NB4 (cell line): ENCODE measurements around the gene KMT2B.
"Not testable (repeated sequence)": the region's sequence is repeated elsewhere in the genome, so short reads cannot be mapped to it uniquely, and the experiment has no call there.

Source experiments
- DNase-seq: peaks from one replicate; pipeline ENCODE4 v3.0.0; 2010; ENCODE audit warnings: low read depth
- H3K4me3 ChIP-seq: one replicate; pipeline ENCODE4 v1.5.1; 2011; ENCODE audit warnings: mild to moderate bottlenecking, low read depth, low read length, moderate library complexity
- MAX ChIP-seq: IDR thresholded peaks from 2 replicates; pipeline ENCODE4 v1.6.1; 2011; ENCODE audit warnings: low read depth, low read length
- MYC ChIP-seq: IDR thresholded peaks from 2 replicates; pipeline ENCODE4 v1.6.1; 2011; ENCODE audit warnings: low read depth, low read length
- POLR2A ChIP-seq: IDR thresholded peaks from 2 replicates; pipeline ENCODE4 v1.6.1; 2011; ENCODE audit warnings: mild to moderate bottlenecking; ENCODE audit not compliant: insufficient read length; ENCODE audit errors: extremely low read depth
- TF ChIP-seq, protein P1 (sequence below): IDR thresholded peaks from one replicate; pipeline ENCODE4 v1.5.1; 2012; ENCODE audit warnings: low read depth, low read length

Gene KMT2B

DNA sequence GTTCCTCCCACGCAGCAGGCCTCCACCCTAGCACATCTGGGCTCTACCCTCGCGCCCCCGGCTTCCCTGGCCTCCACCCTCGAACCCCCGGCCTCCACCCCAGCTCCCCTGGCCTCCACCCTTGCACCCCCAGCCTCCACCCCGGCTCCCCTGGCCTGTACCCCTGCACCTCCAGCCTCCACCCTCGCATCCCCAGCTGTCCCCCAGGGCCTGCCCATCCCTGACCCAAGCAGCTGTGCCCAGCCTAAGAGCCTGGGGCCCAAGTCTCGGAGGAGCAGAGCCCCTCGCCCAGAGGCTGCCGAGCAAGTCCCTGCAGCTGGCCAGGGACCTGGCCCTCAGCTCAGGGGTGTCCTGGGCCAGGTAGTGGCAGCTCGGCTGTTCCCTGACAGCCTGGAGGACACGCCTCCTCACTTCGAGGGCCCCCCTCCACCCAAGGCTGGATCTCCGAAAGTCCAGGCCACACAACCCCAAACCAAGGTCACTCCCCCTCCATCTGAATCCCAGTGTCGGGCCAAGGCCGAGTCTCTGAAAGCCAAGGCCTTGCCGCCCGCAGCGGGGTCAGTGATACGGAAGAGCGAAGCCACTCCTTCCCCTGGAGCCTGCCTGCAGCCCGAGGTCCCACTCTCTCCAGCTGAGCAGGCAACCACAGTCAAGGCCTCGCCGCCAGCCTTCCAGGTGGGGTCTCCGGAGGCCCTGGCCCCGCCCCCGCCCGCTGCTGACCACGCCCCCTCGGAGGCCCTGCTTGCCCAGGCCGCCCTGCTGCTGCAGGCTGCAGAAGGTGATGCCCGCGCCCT, 49.7 kb downstream of the KMT2B start:
- TF ChIP-seq POLR2A (no peak), MYC (no peak), MAX (no peak)
- TF ChIP-seq, protein P1, sequence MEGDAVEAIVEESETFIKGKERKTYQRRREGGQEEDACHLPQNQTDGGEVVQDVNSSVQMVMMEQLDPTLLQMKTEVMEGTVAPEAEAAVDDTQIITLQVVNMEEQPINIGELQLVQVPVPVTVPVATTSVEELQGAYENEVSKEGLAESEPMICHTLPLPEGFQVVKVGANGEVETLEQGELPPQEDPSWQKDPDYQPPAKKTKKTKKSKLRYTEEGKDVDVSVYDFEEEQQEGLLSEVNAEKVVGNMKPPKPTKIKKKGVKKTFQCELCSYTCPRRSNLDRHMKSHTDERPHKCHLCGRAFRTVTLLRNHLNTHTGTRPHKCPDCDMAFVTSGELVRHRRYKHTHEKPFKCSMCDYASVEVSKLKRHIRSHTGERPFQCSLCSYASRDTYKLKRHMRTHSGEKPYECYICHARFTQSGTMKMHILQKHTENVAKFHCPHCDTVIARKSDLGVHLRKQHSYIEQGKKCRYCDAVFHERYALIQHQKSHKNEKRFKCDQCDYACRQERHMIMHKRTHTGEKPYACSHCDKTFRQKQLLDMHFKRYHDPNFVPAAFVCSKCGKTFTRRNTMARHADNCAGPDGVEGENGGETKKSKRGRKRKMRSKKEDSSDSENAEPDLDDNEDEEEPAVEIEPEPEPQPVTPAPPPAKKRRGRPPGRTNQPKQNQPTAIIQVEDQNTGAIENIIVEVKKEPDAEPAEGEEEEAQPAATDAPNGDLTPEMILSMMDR, result no peak
- H3K4me3 ChIP-seq, result no peak overlapping the region
- DNase-seq, result no peak

- no peak overlapping the region for H3K4me3 ChIP-seq
- DNase-seq, result no peak
- TF ChIP-seq MAX (no peak), MYC (no peak), POLR2A (no peak)
- TF ChIP-seq, protein P1, result no peak
These were observed 50.2 kb downstream of the KMT2B start for GRCh38 chr19:35768082-35768421.

GRCh38 chr19:35772362-35772761, 54.6 kb downstream of the KMT2B start:
- DNase-seq, H3K4me3 ChIP-seq: not testable (repeated sequence)

DNA sequence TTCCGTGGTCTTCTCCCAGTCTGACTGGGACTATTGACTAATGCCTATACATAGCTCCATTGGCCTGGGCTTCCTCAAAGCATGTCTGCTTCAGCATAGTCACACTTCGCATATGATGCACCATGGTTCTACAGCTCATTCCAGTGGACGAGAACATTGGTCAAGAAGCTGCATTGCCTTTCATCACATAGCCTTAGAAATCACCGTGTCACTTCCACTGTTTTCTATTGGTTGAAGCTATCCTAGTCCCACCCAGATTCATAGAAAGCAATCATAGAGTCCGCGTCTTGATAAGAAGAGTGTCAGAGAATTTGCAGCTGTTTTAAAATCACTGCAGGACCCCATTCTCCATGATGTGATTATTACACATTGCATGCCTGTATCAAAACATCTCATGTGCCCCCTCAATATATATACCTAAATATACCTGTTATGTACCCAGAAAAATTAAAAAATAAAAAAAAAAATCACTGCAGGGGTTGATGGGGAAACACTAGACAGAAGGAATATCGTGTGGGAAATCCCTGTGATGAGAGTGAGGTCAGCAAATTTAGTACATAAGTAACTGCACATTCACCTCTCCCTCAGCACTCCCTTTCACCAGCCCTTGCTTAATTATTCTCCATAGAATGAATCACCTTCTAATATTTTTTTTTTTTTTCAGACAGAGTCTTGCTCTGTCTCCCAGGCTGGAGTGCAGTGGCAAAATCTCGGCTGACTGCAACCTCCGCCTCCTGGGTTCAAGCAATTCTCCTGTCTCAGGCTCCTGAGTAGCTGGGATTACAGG, 55.4 kb downstream of the KMT2B start:
- no peak for DNase-seq
- no peak overlapping the region for H3K4me3 ChIP-seq
- TF ChIP-seq POLR2A, result no peak
- TF ChIP-seq MYC, result no peak
- no peak for TF ChIP-seq MAX
- TF ChIP-seq, protein P1, result no peak

- DNase-seq, result no peak
- H3K4me3 ChIP-seq, result no peak overlapping the region
- TF ChIP-seq MAX (no peak), POLR2A (no peak), MYC (no peak)
- TF ChIP-seq, protein P1, result no peak
These were observed 56.7 kb downstream of the KMT2B start for GRCh38 chr19:35774274-35775045.

DNA sequence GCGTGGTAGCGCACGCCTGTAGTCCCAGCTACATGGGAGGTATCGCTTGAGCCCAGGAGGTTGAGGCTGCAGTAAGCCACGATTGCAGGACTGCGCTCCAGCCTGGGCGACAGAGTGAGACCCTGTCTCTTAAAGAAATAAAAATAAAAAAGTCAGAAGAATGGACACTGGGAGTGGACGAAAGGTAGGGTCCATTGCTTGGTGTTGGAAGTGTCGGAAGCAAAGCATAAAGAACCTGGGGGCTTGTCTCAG, 57.2 kb downstream of the KMT2B start:
- peak overlapping the region; percentile 16 for H3K4me3 ChIP-seq
- DNase-seq, result no peak
- TF ChIP-seq, protein P1, result no peak
- no peak for TF ChIP-seq POLR2A
- TF ChIP-seq MYC, result no peak
- no peak for TF ChIP-seq MAX
